ENCODE data around the gene OR7G3. TPM values are rescaled to one million over a fixed set of nuclear protein-coding genes. Genes with fewer than 3 reads are reported as not detected.

Gene OR7G3
- total RNA-seq, 1 experiment from 2014 or later, result not detected

DNA sequence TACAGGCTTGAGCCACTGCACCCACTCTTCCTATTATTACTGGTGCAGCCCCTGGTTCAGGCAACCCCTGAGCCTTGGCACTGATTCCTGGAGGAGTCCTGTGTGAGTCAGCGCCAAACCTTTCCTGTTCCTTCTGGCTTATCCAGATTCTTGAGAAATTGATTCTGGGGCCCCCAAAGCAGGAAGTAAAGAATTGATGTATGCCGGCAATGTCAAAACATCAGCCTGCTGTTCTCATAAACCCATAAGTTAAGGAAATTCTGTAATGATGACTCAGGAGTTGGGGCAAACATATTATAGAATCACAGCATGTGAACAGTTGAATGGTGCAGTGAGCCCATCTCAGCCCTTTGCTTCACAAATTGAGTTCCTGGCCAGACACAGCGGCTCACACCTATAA, 1.4 kb upstream of the OR7G3 start:
- peak; percentile 2 for DNase-seq (ENCODE audit: low read depth)

GRCh38 chr19:9116547-9116946, 10.2 kb downstream of the OR7G3 start:
- in situ Hi-C loops (cut with HindIII; ENCODE audit: low pct_unique_long_range_greater_than_20kb, low sequenced_read_pairs), result no loop called here
- no peak for DNase-seq (ENCODE audit: low read depth)

More for the DNA sequence above, 1.4 kb upstream of the OR7G3 start:
- in situ Hi-C loops (cut with HindIII; ENCODE audit: low pct_unique_long_range_greater_than_20kb, low sequenced_read_pairs), result no loop called here

- in situ Hi-C loops (cut with HindIII; ENCODE audit: low pct_unique_long_range_greater_than_20kb, low sequenced_read_pairs), result no loop called here
- no peak for DNase-seq (ENCODE audit: low read depth)
These were observed 11.4 kb downstream of the OR7G3 start, which contains the start of gene OR7G1 for GRCh38 chr19:9115307-9115813. TSS of gene OR7G1 (minus strand) at chr19:9115763. CDS start at chr19:9115763, 0 bp downstream.

- no peak for DNase-seq (ENCODE audit: low read depth)
- in situ Hi-C loops (cut with HindIII; ENCODE audit: low pct_unique_long_range_greater_than_20kb, low sequenced_read_pairs), result no loop called here
These were observed 16.8 kb downstream of the OR7G3 start for GRCh38 chr19:9109959-9110358.

- no peak for DNase-seq (ENCODE audit: low read depth)
- in situ Hi-C loops (cut with HindIII; ENCODE audit: low pct_unique_long_range_greater_than_20kb, low sequenced_read_pairs), result no loop called here
These were observed 19.4 kb downstream of the OR7G3 start, which contains the start of gene OR7G2 for GRCh38 chr19:9107375-9107774. TSS of gene OR7G2 (minus strand) at chr19:9107475. CDS start at chr19:9103243, 4,232 bp downstream.

DNA sequence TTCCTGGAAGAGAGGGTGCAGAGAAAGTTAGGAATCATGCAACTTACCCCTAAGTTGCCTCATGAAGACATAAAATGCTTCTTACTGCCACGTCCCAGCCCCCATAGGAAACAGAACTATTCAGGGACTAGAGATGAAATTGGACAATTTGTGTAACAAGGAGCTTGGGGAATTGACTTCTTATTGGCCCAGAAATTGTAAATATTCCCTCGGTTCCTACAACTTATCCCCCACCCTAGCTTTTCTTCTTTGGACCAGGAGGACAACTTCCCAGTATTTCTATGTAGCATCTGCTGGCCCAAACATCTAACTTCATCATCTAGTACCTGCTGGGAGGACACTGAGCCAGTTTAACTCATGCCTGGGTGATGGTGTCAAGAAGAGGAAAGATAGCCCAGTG, 40.0 kb downstream of the OR7G3 start, which contains the start of gene OR1M1:
TSS of gene OR1M1 (plus strand) at position 301 of the 400 bp plus-strand sequence. CDS start 6,184 bp downstream, outside the sequence.
- in situ Hi-C loops (cut with HindIII; ENCODE audit: low pct_unique_long_range_greater_than_20kb, low sequenced_read_pairs), result no loop called here

GRCh38 chr19:9078651-9079050, 48.1 kb downstream of the OR7G3 start:
- in situ Hi-C loops (cut with HindIII; ENCODE audit: low pct_unique_long_range_greater_than_20kb, low sequenced_read_pairs), result no loop called here

More for the DNA sequence above, 40.0 kb downstream of the OR7G3 start, which contains the start of gene OR1M1:
- DNase-seq (ENCODE audit: low read depth), result no peak

DNA sequence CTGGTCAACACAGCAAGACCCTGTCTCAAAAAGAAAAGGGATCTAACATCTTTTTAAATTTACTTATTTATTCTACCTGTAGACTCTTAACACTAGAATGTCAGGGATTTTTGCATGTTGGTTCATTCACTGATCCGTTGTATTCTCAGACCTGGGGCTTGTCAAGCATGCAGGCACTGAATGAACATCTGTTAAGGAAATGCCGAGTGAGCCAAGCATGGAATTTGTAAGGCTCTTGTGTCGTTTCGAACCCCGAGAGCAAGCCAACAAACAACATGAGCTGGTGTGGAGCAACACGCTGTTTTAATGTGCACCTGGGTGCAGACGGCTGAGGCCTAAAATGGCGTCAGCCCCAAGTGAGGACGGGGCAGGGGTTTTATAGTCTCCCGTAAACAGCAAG, 49.8 kb downstream of the OR7G3 start:
- no peak for DNase-seq (ENCODE audit: low read depth)
- in situ Hi-C loops (cut with HindIII; ENCODE audit: low pct_unique_long_range_greater_than_20kb, low sequenced_read_pairs), result no loop called here

More at GRCh38 chr19:9078651-9079050, 48.1 kb downstream of the OR7G3 start:
- DNase-seq (ENCODE audit: low read depth), result peak; percentile 79

Other genes with a start within 250 kb of the OR7G3 start
- gene MUC16, start 116.5 kb downstream of the OR7G3 start, total RNA-seq (2014; rRNA removed; shearing (Covaris generic); ENCODE audit: low replicate concordance), result under 0.01 TPM in 1 of 2 replicates, not detected in the other
- not detected in 2 replicates for gene OR1M1, start 39.9 kb downstream of the OR7G3 start, total RNA-seq (2014; rRNA removed; shearing (Covaris generic); ENCODE audit: low replicate concordance)
- gene OR7G2, start 19.5 kb downstream of the OR7G3 start, total RNA-seq (2014; rRNA removed; shearing (Covaris generic); ENCODE audit: low replicate concordance), result not detected in 2 replicates
- gene OR7G1, start 11.2 kb downstream of the OR7G3 start, total RNA-seq (2014; rRNA removed; shearing (Covaris generic); ENCODE audit: low replicate concordance), result not detected in 2 replicates
- gene ZNF317, start 13.4 kb upstream of the OR7G3 start, total RNA-seq (2014; rRNA removed; shearing (Covaris generic); ENCODE audit: low replicate concordance), result 7.1 and 16.2 TPM in 2 replicates
- gene OR7D2, start 52.0 kb upstream of the OR7G3 start, total RNA-seq (2014; rRNA removed; shearing (Covaris generic); ENCODE audit: low replicate concordance), result not detected in 2 replicates
- gene OR7D4, start 92.6 kb upstream of the OR7G3 start, total RNA-seq (2014; rRNA removed; shearing (Covaris generic); ENCODE audit: low replicate concordance), result not detected in 2 replicates
- not detected in 2 replicates for gene OR7E24, start 124.0 kb upstream of the OR7G3 start, total RNA-seq (2014; rRNA removed; shearing (Covaris generic); ENCODE audit: low replicate concordance)
- 0.96 and 8.6 TPM in 2 replicates for gene ZNF699, start 182.9 kb upstream of the OR7G3 start, total RNA-seq (2014; rRNA removed; shearing (Covaris generic); ENCODE audit: low replicate concordance)
- 3.9 and 4.6 TPM in 2 replicates for gene ZNF559, start 197.2 kb upstream of the OR7G3 start, total RNA-seq (2014; rRNA removed; shearing (Covaris generic); ENCODE audit: low replicate concordance)
- gene ZNF177, start 236.1 kb upstream of the OR7G3 start, total RNA-seq (2014; rRNA removed; shearing (Covaris generic); ENCODE audit: low replicate concordance), result 0.17 TPM in 1 of 2 replicates, not detected in the other